Smooth muscle cell (in vitro differentiated cells): ENCODE measurements around the gene SRSF5. TPM values are rescaled to one million over a fixed set of nuclear protein-coding genes. Genes with fewer than 3 reads are reported as not detected.
"Not testable (repeated sequence)": the region's sequence is repeated elsewhere in the genome, so short reads cannot be mapped to it uniquely, and the experiment has no call there.

Source experiments
- DNase-seq: peaks from one replicate; lab custom pipeline; 2025; ENCODE audit not compliant: unreplicated experiment; lab: John Stamatoyannopoulos, UW
- H2AFZ ChIP-seq: fragments of 200-600 bp; sonication (generic); 2 replicates; pipeline ENCODE4 v1.6.0; 2016; ENCODE audit warnings: antibody characterized with exemption, low read depth, mild to moderate bottlenecking
- H3F3A ChIP-seq: fragments of 200-600 bp; sonication (generic); 2 replicates; pipeline ENCODE4 v1.6.0; 2017; ENCODE audit warnings: antibody characterized with exemption, low read depth
- H3K27ac ChIP-seq: fragments of 200-600 bp; sonication (generic); 2 replicates; pipeline ENCODE4 v1.5.1; 2016; ENCODE audit warnings: low read depth, mild to moderate bottlenecking
- H3K27me3 ChIP-seq: fragments of 200-600 bp; sonication (generic); 2 replicates; pipeline ENCODE4 v1.6.1; 2016; ENCODE audit warnings: low read depth, mild to moderate bottlenecking
- H3K36me3 ChIP-seq: fragments of 200-600 bp; sonication (generic); 2 replicates; pipeline ENCODE4 v1.5.1; 2016; ENCODE audit warnings: low read depth
- H3K4me1 ChIP-seq: fragments of 200-600 bp; sonication (generic); 2 replicates; pipeline ENCODE4 v1.5.1; 2016; ENCODE audit warnings: low read depth
- H3K4me2 ChIP-seq: fragments of 200-600 bp; sonication (generic); 2 replicates; pipeline ENCODE4 v1.6.0; 2016; ENCODE audit warnings: mild to moderate bottlenecking
- H3K4me3 ChIP-seq: fragments of 200-600 bp; sonication (generic); 2 replicates; pipeline ENCODE4 v1.5.1; 2016; ENCODE audit warnings: mild to moderate bottlenecking
- H3K79me2 ChIP-seq: fragments of 200-600 bp; sonication (generic); 2 replicates; pipeline ENCODE4 v1.6.0; 2016; ENCODE audit warnings: low read depth, mild to moderate bottlenecking
- H3K9ac ChIP-seq: fragments of 200-600 bp; sonication (generic); 2 replicates; pipeline ENCODE4 v1.6.0; 2016; ENCODE audit warnings: low read depth
- H3K9me3 ChIP-seq: fragments of 200-600 bp; sonication (generic); replicated peaks from 2 replicates; pipeline ENCODE4 v1.5.1; 2016; ENCODE audit warnings: low read depth
- H4K20me1 ChIP-seq: fragments of 200-600 bp; sonication (generic); 2 replicates; pipeline ENCODE4 v1.6.0; 2016; ENCODE audit warnings: low read depth
- WGBS: methylation state at CpG from one replicate; pipeline ENCODE4 v1.1.7; 2016; ENCODE audit warnings: low lambda C conversion rate; 5-methylcytosine and 5-hydroxymethylcytosine counted together
- polyA plus RNA-seq: library from polyadenylated mRNA; unstranded; fragments of >200 nt; fragmentation: Nextera tagmentation; extraction: Ambion mirVana; gene quantifications from 2 replicates; pipeline ENCODE4 v1.2.1, GENCODE V29; 2016
- total RNA-seq: library from RNA; depleted of rRNA; stranded (reverse); fragments of >200 nt; gene quantifications from 2 replicates; pipeline ENCODE4 v1.2.3, GENCODE V29; 2014
- TF ChIP-seq, protein P1 (sequence below): fragments of 200-600 bp; sonication (generic); IDR thresholded peaks from 2 replicates; pipeline ENCODE4 v1.5.1; 2017; ENCODE audit warnings: borderline replicate concordance, mild to moderate bottlenecking, antibody characterized with exemption; ENCODE audit not compliant: insufficient read depth, poor library complexity, severe bottlenecking

SRSF5 gene
- total and polyA plus RNA-seq, 2 experiments from 2014 or later, result 197 to 201 TPM

GRCh38 chr14:69811227-69811867 is 44.4 kb downstream of the SRSF5 start:
- Histone ChIP-seq H4K20me1 (no peaks in the 10 kb centered on the region), H3F3A (no peaks in the 10 kb centered on the region), H3K27me3 (peaks cover 8% of the 10 kb centered on the region), H3K27ac (no peak overlapping the region), H3K9ac (no peak overlapping the region), H3K9me3 (no peaks in the 10 kb centered on the region), H3K4me3 (no peak overlapping the region), H2AFZ (no peak overlapping the region), H3K4me1 (no peaks in the 10 kb centered on the region), H3K36me3 (no peaks in the 10 kb centered on the region), H3K79me2 (no peaks in the 10 kb centered on the region), H3K4me2 (no peak overlapping the region)
- 86% methylated on average over 13 of the region's 13 CpGs for WGBS
- TF ChIP-seq, protein P1, sequence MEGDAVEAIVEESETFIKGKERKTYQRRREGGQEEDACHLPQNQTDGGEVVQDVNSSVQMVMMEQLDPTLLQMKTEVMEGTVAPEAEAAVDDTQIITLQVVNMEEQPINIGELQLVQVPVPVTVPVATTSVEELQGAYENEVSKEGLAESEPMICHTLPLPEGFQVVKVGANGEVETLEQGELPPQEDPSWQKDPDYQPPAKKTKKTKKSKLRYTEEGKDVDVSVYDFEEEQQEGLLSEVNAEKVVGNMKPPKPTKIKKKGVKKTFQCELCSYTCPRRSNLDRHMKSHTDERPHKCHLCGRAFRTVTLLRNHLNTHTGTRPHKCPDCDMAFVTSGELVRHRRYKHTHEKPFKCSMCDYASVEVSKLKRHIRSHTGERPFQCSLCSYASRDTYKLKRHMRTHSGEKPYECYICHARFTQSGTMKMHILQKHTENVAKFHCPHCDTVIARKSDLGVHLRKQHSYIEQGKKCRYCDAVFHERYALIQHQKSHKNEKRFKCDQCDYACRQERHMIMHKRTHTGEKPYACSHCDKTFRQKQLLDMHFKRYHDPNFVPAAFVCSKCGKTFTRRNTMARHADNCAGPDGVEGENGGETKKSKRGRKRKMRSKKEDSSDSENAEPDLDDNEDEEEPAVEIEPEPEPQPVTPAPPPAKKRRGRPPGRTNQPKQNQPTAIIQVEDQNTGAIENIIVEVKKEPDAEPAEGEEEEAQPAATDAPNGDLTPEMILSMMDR, result no peak
- DNase-seq, result no peak

DNA sequence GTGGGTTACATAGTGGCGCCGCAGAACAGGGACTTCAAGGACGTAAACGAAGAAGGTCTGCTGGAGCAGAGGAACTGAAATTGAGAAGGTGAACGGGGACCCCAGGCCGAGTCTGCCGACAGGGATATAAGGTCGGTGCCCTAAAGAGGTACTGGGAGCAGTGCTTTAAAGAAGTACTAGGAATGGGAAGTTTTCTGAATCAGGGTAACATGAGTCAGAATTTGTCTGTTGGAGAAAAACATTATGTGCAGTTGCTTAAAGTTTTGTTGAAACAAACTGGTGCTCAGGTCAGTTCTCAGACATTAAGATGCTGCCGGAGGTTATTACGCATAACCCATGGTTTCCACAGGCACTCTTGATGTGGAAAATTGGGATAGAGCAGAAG is 44.9 kb downstream of the SRSF5 start:
- H3K4me1 ChIP-seq, result no peaks in the 10 kb centered on the region
- no peak overlapping the region for H3K4me2 ChIP-seq
- no peaks in the 10 kb centered on the region for H3K79me2 ChIP-seq
- no peak overlapping the region for H3K27ac ChIP-seq
- H3K9ac ChIP-seq, result no peak overlapping the region
- H4K20me1 ChIP-seq, result no peaks in the 10 kb centered on the region
- TF ChIP-seq, protein P1, result no peak
- H3K36me3 ChIP-seq, result no peaks in the 10 kb centered on the region
- H3K9me3 ChIP-seq, result no peaks in the 10 kb centered on the region
- no peak for DNase-seq
- 94% methylated on average over 10 of the region's 10 CpGs for WGBS
- peaks cover 9% of the 10 kb centered on the region for H3K27me3 ChIP-seq
- no peaks in the 10 kb centered on the region for H3F3A ChIP-seq
- no peak overlapping the region for H2AFZ ChIP-seq
- H3K4me3 ChIP-seq, result no peak overlapping the region

- Histone ChIP-seq H3K79me2 (no peaks in the 10 kb centered on the region), H3K4me3 (no peak overlapping the region), H3K4me1 (no peaks in the 10 kb centered on the region), H3K9ac (no peak overlapping the region), H3K27me3 (peaks cover 18% of the 10 kb centered on the region), H3K36me3 (no peaks in the 10 kb centered on the region), H3K9me3 (no peaks in the 10 kb centered on the region), H3K4me2 (no peak overlapping the region), H4K20me1 (no peaks in the 10 kb centered on the region), H3K27ac (no peak overlapping the region), H3F3A (no peaks in the 10 kb centered on the region), H2AFZ (no peak overlapping the region)
- DNase-seq, result no peak
- 74% methylated on average over 9 of the region's 9 CpGs for WGBS
- TF ChIP-seq, protein P1, result peak; percentile 9
Observed at GRCh38 chr14:69812711-69813110, 45.8 kb downstream of the SRSF5 start.

- not testable (repeated sequence) for DNase-seq, H4K20me1 ChIP-seq, H2AFZ ChIP-seq, H3K4me1 ChIP-seq, H3K4me2 ChIP-seq, H3F3A ChIP-seq, H3K36me3 ChIP-seq, H3K79me2 ChIP-seq, H3K9me3 ChIP-seq, H3K9ac ChIP-seq, H3K4me3 ChIP-seq, H3K27ac ChIP-seq
- H3K27me3 ChIP-seq, result peaks cover 18% of the 10 kb centered on the region
- WGBS, result 96% methylated on average over 6 of the region's 6 CpGs
Observed at GRCh38 chr14:69813346-69813745, 46.4 kb downstream of the SRSF5 start.
